Ramos (cell line): ENCODE data around the gene THRB.

ENCODE experiments used
- in situ Hi-C: fragments of 300-500 bp; cut with MboI; formaldehyde crosslinking; loops from one replicate; pipeline ENCODE4 v1.14.3; 2022; ENCODE audit warnings: low sequenced_read_pairs; ENCODE audit not compliant: unreplicated experiment

Gene THRB

GRCh38 chr3:24288496-24289236, 206.0 kb downstream of the THRB start:
- in situ Hi-C loops: no loop called here

DNA sequence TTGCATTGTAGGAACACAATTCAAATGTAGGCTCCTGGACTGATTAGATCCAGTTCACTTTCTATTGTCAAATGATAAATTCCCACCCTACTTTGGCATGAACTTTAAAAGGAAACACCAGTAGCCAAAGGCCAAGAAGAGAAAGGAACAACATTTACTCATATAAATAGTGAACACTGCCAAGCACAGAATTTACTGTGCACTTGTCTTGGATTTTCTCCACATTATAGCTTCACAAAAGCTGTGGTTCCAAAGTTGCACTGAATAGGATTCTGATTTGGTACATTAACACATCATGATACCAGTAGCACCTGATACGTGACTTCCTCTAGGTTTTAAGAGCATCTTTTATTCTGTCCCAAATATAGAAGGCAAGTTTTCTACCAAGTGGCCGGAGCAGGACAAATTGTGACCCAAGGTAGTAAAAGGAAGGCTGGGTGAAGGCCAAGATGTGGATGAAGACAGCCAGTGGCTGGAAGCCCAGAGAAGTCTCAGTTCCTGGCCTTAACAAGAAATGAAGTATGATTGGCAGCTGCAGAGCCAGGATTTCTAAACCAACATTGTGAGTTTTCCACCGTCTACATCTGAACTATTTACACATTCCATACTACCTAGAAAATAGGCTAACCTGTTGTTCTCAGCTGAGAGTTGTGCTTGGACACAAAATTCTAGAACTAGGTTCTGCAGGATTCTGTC, 206.7 kb downstream of the THRB start:
- in situ Hi-C loops: no loop called here

DNA sequence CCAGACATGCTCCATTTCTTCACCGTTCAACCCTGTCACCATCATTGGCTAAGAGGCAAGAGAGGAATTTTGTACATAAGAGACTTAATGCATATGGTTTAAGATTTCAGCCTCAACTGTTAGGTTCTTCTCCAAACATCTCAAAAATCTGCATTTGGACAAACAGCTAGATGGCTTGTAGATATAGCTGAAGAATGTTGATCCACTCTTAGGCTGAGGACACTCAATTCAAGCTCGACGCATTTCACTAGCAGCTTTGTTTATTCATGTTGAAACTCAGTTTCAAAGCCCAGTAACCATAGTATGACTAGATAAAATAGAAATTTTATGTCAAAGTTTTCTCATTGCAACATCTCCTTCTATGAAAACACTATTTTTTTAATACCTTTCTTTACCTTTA, 208.2 kb downstream of the THRB start:
- in situ Hi-C loops: no loop called here

- in situ Hi-C loops: no loop called here
Observed at GRCh38 chr3:24278543-24278942, 216.1 kb downstream of the THRB start.

DNA sequence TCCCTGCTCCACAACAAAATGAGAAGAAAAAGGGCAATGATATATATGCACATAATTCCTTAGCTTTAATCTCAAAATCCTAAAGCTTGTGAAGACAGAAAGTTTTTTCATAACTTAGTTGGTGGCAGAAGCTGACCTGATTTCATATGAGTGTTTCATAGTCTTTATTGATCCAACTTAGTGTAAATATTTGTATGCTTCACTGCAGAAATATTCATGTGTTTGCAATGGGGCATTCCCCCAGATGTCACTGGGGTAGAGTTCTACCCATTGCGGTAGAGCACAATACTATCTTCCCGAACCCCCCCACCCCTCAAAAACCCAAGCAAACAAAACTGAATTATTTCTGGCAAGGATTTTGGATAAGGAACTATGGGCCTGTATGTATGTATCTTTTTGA, 221.2 kb downstream of the THRB start:
- in situ Hi-C loops: no loop called here

DNA sequence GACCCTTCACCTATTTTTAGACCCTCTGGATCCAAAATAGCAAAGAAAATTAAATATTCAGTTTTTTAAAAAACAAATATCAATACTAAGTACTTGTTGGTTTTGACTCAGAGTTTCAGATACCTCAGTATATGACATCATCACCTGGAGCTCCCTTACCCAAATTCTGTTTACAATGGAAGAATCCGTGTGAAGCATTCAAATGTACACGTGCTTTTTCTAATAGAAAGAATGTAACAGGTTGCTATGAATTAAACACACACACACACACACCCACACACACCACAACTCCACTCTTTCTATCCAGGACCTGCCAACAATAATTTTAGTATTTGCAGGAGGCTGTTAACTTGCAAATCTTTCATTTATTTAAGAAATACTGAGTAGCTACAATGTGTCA, 221.8 kb downstream of the THRB start:
- in situ Hi-C loops: no loop called here

- in situ Hi-C loops: no loop called here
Observed at GRCh38 chr3:24272408-24272807, 222.2 kb downstream of the THRB start.

DNA sequence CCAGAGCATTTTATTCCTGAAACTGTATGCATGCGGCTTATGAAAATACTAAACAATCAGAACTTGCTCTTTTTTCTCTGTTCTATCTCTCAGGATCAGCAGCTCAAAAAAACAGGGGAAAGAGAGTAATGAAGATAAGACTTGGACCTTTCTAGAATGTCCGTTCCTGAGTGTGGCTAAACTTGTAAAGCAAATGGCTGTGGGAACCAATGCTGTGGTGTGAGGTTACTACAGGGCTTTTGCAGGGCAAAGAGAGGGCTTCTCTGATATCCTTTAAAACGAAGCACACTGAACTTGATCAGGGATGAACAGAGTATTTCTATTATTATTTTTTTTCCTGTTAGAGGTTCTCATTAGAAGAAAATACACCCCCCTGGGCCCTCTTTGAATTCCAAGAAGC, 223.4 kb downstream of the THRB start:
- in situ Hi-C loops: no loop called here

GRCh38 chr3:24270744-24271143, 223.9 kb downstream of the THRB start:
- in situ Hi-C loops: no loop called here

DNA sequence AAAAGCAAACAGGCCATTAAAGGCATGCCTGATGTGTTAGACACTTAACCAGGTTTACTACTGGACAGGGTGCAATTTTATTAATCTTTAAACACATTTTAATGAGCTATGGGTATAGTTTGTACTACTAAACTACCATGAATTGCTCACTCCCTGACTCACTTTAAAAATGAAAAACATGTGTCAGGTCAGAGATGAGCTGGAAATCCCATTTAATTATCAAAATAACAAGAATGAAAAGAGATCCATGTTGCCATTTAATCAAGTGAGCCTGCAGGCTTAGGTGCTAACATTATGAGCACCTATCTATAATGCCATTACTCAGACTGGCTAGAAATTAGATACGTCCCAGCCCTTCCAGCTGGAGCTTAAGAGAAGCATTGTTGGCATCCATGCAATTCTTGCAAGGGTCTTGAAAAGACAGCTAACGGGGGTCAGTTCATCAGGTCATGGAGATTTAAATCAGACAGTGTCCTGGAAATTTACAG, 224.4 kb downstream of the THRB start:
- in situ Hi-C loops: no loop called here

DNA sequence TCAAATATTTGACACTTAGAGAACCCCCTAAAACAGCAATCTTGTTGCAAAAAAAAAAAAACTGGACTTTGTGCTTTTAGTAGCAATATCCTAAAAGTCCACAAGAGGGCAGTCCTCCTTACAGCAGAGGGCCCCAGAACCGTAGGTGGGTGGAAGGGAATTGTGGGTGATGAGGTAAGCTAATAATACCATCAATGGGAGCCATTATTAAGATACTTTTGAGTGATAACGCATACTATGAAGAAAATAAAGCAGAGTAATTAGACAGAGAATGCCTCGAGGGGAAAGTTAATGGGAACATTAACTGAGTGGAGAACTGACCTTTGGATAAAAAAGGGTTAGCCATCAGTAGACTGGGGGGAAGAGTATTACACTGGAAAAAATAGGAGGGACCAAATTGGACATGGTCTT, 229.9 kb downstream of the THRB start:
- in situ Hi-C loops: no loop called here

- in situ Hi-C loops: no loop called here
Observed at GRCh38 chr3:24264011-24264410, 230.6 kb downstream of the THRB start.

- in situ Hi-C loops: no loop called here
Observed at GRCh38 chr3:24263069-24263668, 231.5 kb downstream of the THRB start.

- in situ Hi-C loops: no loop called here
Observed at GRCh38 chr3:24261521-24261920, 233.1 kb downstream of the THRB start.

DNA sequence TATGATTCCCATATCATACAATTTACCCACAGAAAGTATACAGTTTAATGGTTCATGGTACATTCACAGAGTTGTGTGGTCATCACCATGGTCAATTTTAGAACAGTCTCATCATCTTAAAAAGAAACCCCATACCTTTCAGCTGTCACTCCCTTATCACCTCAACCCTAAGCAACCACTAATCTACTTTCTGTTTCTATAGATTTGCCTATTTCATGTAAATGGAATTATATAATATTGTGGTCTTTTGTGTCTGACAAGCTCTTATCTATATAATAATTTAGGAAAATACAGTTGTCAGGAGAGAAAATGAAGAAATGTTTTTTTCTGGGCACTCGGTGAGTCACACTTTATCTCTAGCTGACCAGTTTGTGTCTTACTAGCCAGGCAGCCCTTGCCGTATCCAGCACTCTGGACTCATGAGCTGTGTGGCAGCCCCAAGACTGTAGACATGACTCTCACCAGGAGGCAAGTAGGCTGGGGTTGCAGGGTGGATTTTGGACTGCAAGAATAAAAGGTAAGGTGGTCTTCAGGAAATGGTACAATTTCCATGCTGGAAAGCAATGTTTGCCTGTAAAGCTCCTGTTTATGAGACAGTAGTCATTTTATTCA, 234.6 kb downstream of the THRB start:
- in situ Hi-C loops: no loop called here

DNA sequence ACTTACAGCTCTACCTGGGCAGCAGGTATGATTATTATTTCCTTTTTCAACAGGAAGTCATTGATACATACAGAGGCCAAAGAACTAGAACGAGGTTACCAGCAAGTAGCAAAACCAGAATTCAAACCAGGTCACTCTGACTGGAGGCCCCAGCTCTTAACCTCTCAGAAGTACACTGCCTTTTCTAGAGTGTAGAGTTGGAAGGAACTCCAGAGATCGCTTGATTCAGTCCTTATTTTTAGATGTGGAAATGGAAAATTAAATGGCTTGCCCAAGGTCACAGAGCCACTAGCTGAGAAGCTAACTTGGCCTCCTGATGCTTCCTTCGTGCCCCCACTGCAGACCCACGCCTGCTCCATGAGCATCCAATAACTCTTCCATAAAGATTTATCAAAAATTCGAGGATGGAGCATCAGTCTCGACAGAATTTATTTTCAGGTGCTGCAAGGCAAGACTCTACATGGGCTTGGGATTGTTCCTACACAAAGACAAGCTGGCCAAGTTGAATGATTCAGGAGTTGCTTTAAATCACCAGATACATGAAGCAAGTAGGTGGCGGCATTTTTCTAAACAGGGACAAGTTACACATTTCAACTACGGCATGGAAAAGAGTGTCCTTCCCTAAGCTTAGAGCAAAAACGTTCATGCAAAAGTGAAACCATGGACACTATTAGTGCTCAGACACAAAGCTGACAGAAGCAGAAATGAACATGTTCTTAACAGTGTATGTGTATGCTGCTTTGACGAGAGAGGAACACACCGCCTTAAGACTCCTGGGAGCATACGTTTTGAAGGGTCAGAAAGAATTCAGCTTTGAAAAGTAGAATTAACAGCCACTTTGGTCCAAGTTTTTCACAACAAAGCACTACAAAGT, 235.7 kb downstream of the THRB start:
- in situ Hi-C loops: no loop called here

- in situ Hi-C loops: no loop called here
Observed at GRCh38 chr3:24258260-24258659, 236.4 kb downstream of the THRB start.

GRCh38 chr3:24255414-24255813, 239.2 kb downstream of the THRB start:
- in situ Hi-C loops: no loop called here

GRCh38 chr3:24254649-24255048, 240.0 kb downstream of the THRB start:
- in situ Hi-C loops: no loop called here

DNA sequence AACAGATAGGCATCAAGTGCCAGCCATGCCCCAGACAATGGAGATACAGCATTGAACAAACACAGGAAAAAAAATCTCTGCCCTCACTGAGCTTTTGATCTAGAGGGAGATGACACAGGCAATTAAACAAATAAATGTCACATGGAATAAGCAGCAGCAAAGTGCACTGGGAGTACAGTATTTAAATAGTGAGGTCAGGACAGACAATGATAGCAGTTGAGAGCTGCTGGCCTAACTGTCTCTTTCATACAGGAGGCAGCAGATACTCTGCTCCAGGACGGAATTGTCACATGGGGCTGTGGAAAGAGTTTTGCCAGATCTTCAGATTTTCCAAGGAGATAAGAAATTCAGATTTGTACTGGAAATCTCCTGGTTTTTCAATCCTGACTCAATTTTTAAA, 241.3 kb downstream of the THRB start:
- in situ Hi-C loops: no loop called here
